ENCODE results near the gene PTPRG. TPM values are rescaled to one million over a fixed set of nuclear protein-coding genes. Genes with fewer than 3 reads are reported as not detected.

The PTPRG gene
- total RNA-seq, 2 donors from 2014 or later = 33.9 to 39.2 TPM

- no peaks in the 10 kb centered on the region for H3K27me3 ChIP-seq
- H3K36me3 ChIP-seq = no peaks in the 10 kb centered on the region
- DNase-seq (ENCODE audit: low spot score) = no peak
- peaks cover 0 to 25% of the 10 kb centered on the region in 2 donors for H3K4me1 ChIP-seq
- no peaks in the 10 kb centered on the region for H3K9me3 ChIP-seq
- H3K4me3 ChIP-seq = no peak overlapping the region
- TF ChIP-seq, protein P1, sequence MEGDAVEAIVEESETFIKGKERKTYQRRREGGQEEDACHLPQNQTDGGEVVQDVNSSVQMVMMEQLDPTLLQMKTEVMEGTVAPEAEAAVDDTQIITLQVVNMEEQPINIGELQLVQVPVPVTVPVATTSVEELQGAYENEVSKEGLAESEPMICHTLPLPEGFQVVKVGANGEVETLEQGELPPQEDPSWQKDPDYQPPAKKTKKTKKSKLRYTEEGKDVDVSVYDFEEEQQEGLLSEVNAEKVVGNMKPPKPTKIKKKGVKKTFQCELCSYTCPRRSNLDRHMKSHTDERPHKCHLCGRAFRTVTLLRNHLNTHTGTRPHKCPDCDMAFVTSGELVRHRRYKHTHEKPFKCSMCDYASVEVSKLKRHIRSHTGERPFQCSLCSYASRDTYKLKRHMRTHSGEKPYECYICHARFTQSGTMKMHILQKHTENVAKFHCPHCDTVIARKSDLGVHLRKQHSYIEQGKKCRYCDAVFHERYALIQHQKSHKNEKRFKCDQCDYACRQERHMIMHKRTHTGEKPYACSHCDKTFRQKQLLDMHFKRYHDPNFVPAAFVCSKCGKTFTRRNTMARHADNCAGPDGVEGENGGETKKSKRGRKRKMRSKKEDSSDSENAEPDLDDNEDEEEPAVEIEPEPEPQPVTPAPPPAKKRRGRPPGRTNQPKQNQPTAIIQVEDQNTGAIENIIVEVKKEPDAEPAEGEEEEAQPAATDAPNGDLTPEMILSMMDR (IDR thresholded peaks at IDR 0.05) = no peak
- no peak overlapping the region for H3K27ac ChIP-seq
These were observed 178.3 kb downstream of the PTPRG start for GRCh38 chr3:61739640-61740039.

GRCh38 chr3:61740494-61740893, 179.1 kb downstream of the PTPRG start:
- H3K4me1 ChIP-seq = peaks cover 0 to 18% of the 10 kb centered on the region in 2 donors
- H3K27me3 ChIP-seq = no peaks in the 10 kb centered on the region
- H3K27ac ChIP-seq = no peak overlapping the region
- TF ChIP-seq, protein P1 (IDR thresholded peaks at IDR 0.05) = no peak
- H3K4me3 ChIP-seq = no peak overlapping the region
- no peaks in the 10 kb centered on the region for H3K36me3 ChIP-seq
- DNase-seq (ENCODE audit: low spot score) = no peak
- H3K9me3 ChIP-seq = no peaks in the 10 kb centered on the region

DNA sequence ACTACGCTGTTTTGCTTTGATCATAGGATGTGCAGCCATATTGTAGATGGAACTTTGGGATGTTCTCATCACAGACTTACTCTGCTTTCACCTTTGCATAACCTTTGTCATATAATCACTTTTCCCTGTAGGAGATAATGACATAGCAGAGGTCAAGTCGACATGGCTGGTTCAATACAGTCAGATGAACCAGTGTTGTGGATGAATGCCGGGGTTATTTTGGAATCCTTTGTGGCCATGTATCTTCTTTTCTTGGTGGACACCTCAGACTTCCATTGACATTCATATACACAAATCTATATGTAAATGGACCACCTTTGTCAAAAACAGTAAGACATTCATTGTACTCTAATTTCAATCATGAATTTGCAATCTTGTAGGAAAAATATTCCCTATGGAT, 180.2 kb downstream of the PTPRG start:
- Histone ChIP-seq H3K9me3 (no peaks in the 10 kb centered on the region), H3K4me3 (no peak overlapping the region), H3K27ac (no peak overlapping the region), H3K27me3 (no peaks in the 10 kb centered on the region), H3K4me1 (peaks cover 0 to 16% of the 10 kb centered on the region in 2 donors), H3K36me3 (no peaks in the 10 kb centered on the region)
- TF ChIP-seq, protein P1 (IDR thresholded peaks at IDR 0.05) = no peak
- no peak for DNase-seq (ENCODE audit: low spot score)

DNA sequence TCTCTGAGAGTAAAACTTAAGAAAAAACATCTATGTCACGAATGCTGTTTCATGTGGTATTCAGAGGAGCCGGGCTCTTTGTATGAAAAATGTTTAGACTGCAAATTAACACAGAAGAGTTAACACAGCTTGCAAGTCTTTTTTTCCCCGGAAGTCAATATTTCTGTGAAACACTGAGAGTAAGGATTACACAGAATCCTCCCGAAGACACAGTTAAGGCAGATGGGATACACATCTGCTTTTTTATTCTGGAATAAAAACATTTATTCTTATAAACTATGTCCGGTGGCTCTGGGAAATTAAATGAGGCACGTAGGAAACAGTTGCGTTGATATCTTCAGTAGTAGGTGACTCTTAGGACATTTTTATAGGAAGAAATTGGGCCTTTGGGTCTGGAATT, 180.6 kb downstream of the PTPRG start:
- H3K9me3 ChIP-seq = no peaks in the 10 kb centered on the region
- no peak overlapping the region for H3K27ac ChIP-seq
- H3K4me3 ChIP-seq = no peak overlapping the region
- H3K36me3 ChIP-seq = no peaks in the 10 kb centered on the region
- H3K4me1 ChIP-seq = peaks cover 0 to 16% of the 10 kb centered on the region in 2 donors
- TF ChIP-seq, protein P1 (IDR thresholded peaks at IDR 0.05) = no peak
- DNase-seq (ENCODE audit: low spot score) = no peak
- no peaks in the 10 kb centered on the region for H3K27me3 ChIP-seq

GRCh38 chr3:61743067-61743466, 181.7 kb downstream of the PTPRG start:
- H3K4me3 ChIP-seq = no peak overlapping the region
- H3K4me1 ChIP-seq = peaks cover 0 to 16% of the 10 kb centered on the region in 2 donors
- DNase-seq (ENCODE audit: low spot score) = no peak
- H3K36me3 ChIP-seq = no peaks in the 10 kb centered on the region
- TF ChIP-seq, protein P1 (IDR thresholded peaks at IDR 0.05) = no peak
- H3K9me3 ChIP-seq = no peaks in the 10 kb centered on the region
- H3K27ac ChIP-seq = no peak overlapping the region
- no peaks in the 10 kb centered on the region for H3K27me3 ChIP-seq

- Histone ChIP-seq H3K9me3 (no peaks in the 10 kb centered on the region), H3K36me3 (no peaks in the 10 kb centered on the region), H3K27ac (no peak overlapping the region), H3K27me3 (no peaks in the 10 kb centered on the region), H3K4me3 (no peak overlapping the region), H3K4me1 (peaks cover 0 to 16% of the 10 kb centered on the region in 2 donors)
- no peak for DNase-seq (ENCODE audit: low spot score)
- TF ChIP-seq, protein P1 (IDR thresholded peaks at IDR 0.05) = no peak
These were observed 182.4 kb downstream of the PTPRG start for GRCh38 chr3:61743686-61744242.
